ENCODE measurements around the gene POLA2. TPM values are rescaled to one million over a fixed set of nuclear protein-coding genes. Genes with fewer than 3 reads are reported as not detected.

POLA2 gene
- polyA plus RNA-seq, 1 experiment, result 11.8 TPM

- DNase-seq (ENCODE audit: low read depth), result no peak
- peak overlapping the region; percentile 89 for H3K4me3 ChIP-seq (ENCODE audit: low read depth, low read length)
- ChIA-PET CTCF (interaction anchor here (0.8 to 9.6 kb wide), 6 partner anchors 11 to 110 kb away, joined by 3 to 145 read pairs (median 8); partner anchors contain the start of gene CDC42EP2), POLR2A (interaction anchor here (0.6 to 0.7 kb wide), 2 partner anchors 42 to 60 kb away, joined by 3 to 13 read pairs; no protein-coding TSS in a partner anchor)
- peaks cover 4% of the 10 kb centered on the region for H3K36me3 ChIP-seq (ENCODE audit: control insufficient read depth, insufficient read depth, low read length)
- no peak for TF ChIP-seq CTCF (IDR thresholded peaks at IDR 0.05; ENCODE audit: insufficient read depth, low read depth, low read length)
- H3K27me3 ChIP-seq (ENCODE audit: control insufficient read depth, insufficient read depth, low read length), result no peaks in the 10 kb centered on the region
Measured at GRCh38 chr11:65334696-65335295, 73.0 kb downstream of the POLA2 start.

GRCh38 chr11:65338676-65339075 is 76.9 kb downstream of the POLA2 start:
- TF ChIP-seq CTCF (IDR thresholded peaks at IDR 0.05; ENCODE audit: insufficient read depth, low read depth, low read length), result no peak
- Histone ChIP-seq H3K27me3 (ENCODE audit: control insufficient read depth, insufficient read depth, low read length) (no peaks in the 10 kb centered on the region), H3K36me3 (ENCODE audit: control insufficient read depth, insufficient read depth, low read length) (peaks cover 31% of the 10 kb centered on the region), H3K4me3 (ENCODE audit: low read depth, low read length) (no peak overlapping the region)
- no peak for DNase-seq (ENCODE audit: low read depth)
- ChIA-PET POLR2A (no interaction called here), CTCF (interaction anchor here (1.4 to 1.8 kb wide), 4 partner anchors 9 to 113 kb away, joined by 3 to 8 read pairs (median 6); no protein-coding TSS in a partner anchor)

- ChIA-PET CTCF (interaction anchor here (1.2 kb wide), 1 partner anchor 8 kb away, joined by 3 read pairs; no protein-coding TSS in a partner anchor), POLR2A (no interaction called here)
- Histone ChIP-seq H3K27me3 (ENCODE audit: control insufficient read depth, insufficient read depth, low read length) (no peaks in the 10 kb centered on the region), H3K36me3 (ENCODE audit: control insufficient read depth, insufficient read depth, low read length) (peaks cover 44% of the 10 kb centered on the region), H3K4me3 (ENCODE audit: low read depth, low read length) (no peak overlapping the region)
- DNase-seq (ENCODE audit: low read depth), result no peak
- no peak for TF ChIP-seq CTCF (IDR thresholded peaks at IDR 0.05; ENCODE audit: insufficient read depth, low read depth, low read length)
Measured at GRCh38 chr11:65340226-65340625, 78.5 kb downstream of the POLA2 start.

- CTCF ChIA-PET, result interaction anchor here (0.6 to 3.0 kb wide), 3 partner anchors 9 to 64 kb away, joined by 3 to 12 read pairs (median 3); no protein-coding TSS in a partner anchor
- Histone ChIP-seq H3K36me3 (ENCODE audit: control insufficient read depth, insufficient read depth, low read length) (peaks cover 53% of the 10 kb centered on the region), H3K27me3 (ENCODE audit: control insufficient read depth, insufficient read depth, low read length) (no peaks in the 10 kb centered on the region), H3K4me3 (ENCODE audit: low read depth, low read length) (no peak overlapping the region)
- TF ChIP-seq CTCF (IDR thresholded peaks at IDR 0.05; ENCODE audit: insufficient read depth, low read depth, low read length), result no peak
- POLR2A ChIA-PET, result interaction anchor here (0.6 kb wide), 1 partner anchor 12 kb away, joined by 4 read pairs; no protein-coding TSS in a partner anchor
- DNase-seq (ENCODE audit: low read depth), result no peak
Measured at GRCh38 chr11:65341856-65342255, 80.1 kb downstream of the POLA2 start.

Other genes starting within 250 kb of the POLA2 start
- gene ARL2, start 247.8 kb upstream of the POLA2 start, polyA plus RNA-seq (2011; rRNA removed), result 117 and 141 TPM in 2 replicates
- gene SNX15, start 234.5 kb upstream of the POLA2 start, polyA plus RNA-seq (2011; rRNA removed), result 8.3 and 15.3 TPM in 2 replicates
- gene SAC3D1, start 220.8 kb upstream of the POLA2 start, polyA plus RNA-seq (2011; rRNA removed), result 5.9 and 7.3 TPM in 2 replicates
- gene NAALADL1, start 203.4 kb upstream of the POLA2 start, polyA plus RNA-seq (2011; rRNA removed), result 25.4 and 38.7 TPM in 2 replicates
- 10.7 and 11.9 TPM in 2 replicates for gene CDCA5, start 177.9 kb upstream of the POLA2 start, polyA plus RNA-seq (2011; rRNA removed)
- 41.7 and 91.8 TPM in 2 replicates for gene ZFPL1, start 177.7 kb upstream of the POLA2 start, polyA plus RNA-seq (2011; rRNA removed)
- gene VPS51, start 165.7 kb upstream of the POLA2 start, polyA plus RNA-seq (2011; rRNA removed), result 61.8 and 86.2 TPM in 2 replicates
- 5.0 and 8.2 TPM in 2 replicates for gene TM7SF2, start 150.1 kb upstream of the POLA2 start, polyA plus RNA-seq (2011; rRNA removed)
- 3.6 and 4.6 TPM in 2 replicates for gene ZNHIT2, start 144.3 kb upstream of the POLA2 start, polyA plus RNA-seq (2011; rRNA removed)
- gene FAU, start 139.8 kb upstream of the POLA2 start, polyA plus RNA-seq (2011; rRNA removed), result 474 and 610 TPM in 2 replicates
- 54.4 and 68.5 TPM in 2 replicates for gene MRPL49, start 139.6 kb upstream of the POLA2 start, polyA plus RNA-seq (2011; rRNA removed)
- gene SYVN1, start 127.4 kb upstream of the POLA2 start, polyA plus RNA-seq (2011; rRNA removed), result 13.3 and 33.4 TPM in 2 replicates
- not detected in 2 replicates for gene SPDYC, start 91.7 kb upstream of the POLA2 start, polyA plus RNA-seq (2011; rRNA removed)
- gene CAPN1, start 80.0 kb upstream of the POLA2 start, polyA plus RNA-seq (2011; rRNA removed), result 75.4 and 181 TPM in 2 replicates
- 11.7 and 23.2 TPM in 2 replicates for gene CDC42EP2, start 52.9 kb downstream of the POLA2 start, polyA plus RNA-seq (2011; rRNA removed)
- 29.5 and 45.2 TPM in 2 replicates for gene DPF2, start 71.9 kb downstream of the POLA2 start, polyA plus RNA-seq (2011; rRNA removed)
- 0.04 and 0.06 TPM in 2 replicates for gene TIGD3, start 92.8 kb downstream of the POLA2 start, polyA plus RNA-seq (2011; rRNA removed)
- gene SLC25A45, start 120.7 kb downstream of the POLA2 start, polyA plus RNA-seq (2011; rRNA removed), result 1.1 and 2.1 TPM in 2 replicates
- gene FRMD8, start 124.7 kb downstream of the POLA2 start, polyA plus RNA-seq (2011; rRNA removed), result 15.0 and 21.6 TPM in 2 replicates
- gene NEAT1, start 160.8 kb downstream of the POLA2 start, polyA plus RNA-seq (2011; rRNA removed), result 59.2 and 87.2 TPM in 2 replicates
- 924 and 1,611 TPM in 2 replicates for gene MALAT1, start 237.1 kb downstream of the POLA2 start, polyA plus RNA-seq (2011; rRNA removed)